ENCODE results near the gene SELENOW. TPM values are rescaled to one million over a fixed set of nuclear protein-coding genes. Genes with fewer than 3 reads are reported as not detected.
"Not testable (repeated sequence)": the region's sequence is repeated elsewhere in the genome, so short reads cannot be mapped to it uniquely, and the experiment has no call there.

SELENOW gene
- 100 to 1,000 TPM in 3 of 6 donors, 10 to 100 TPM in 3; 68.2 to 131 (median 102) TPM for polyA plus RNA-seq (ENCODE audit: low read depth in 6 of 6)

DNA sequence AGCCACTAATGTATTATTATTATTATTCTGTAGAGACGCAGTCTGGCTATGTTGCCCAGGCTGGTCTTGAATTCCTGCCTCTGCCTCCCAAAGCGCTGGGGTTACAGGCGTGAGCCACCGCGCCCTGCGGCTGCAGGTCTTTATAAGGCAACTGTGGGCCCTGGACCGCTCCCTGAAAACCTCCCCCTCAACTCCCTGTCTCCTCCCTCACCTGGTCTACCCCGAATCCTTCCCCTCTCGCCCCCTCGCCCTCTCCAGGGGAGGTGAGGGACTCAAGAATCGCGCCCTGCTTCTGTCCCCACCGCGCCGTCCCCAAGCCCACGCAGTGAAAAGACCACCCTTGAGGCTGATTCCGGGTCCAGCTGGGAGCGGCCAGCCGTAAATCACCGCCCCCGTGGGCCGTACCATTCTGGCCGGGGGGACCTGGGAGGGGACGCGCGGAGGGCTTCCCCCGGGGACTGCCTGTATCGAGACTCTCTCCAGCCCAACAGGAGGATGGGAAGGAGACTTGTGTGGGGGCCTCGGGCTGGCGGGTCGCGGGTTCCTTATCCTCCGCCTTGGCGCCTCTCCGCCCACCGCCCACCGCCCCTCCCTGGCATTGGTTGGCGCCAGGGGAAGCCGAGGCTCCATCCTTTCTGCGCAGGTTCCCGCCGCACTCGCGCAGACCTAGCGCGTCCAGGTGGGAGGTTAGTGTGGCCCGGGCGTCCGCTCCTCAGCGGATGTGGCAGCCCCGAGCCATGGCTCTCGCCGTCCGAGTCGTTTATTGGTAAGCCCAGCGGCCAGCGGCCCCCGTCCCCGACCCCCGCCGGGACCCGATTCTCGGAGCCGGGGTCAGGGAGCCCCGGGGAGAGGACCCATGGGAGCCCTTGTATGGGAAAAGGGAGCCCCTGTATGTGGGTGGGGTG is at the start of gene SELENOW:
Gene SELENOW (plus strand): TSS at position 655 of the 905 bp plus-strand sequence. CDS start 83 bp downstream, at position 738.
- peak within 1 kb of the TSS; percentile 89 to 97 (median 94) for H3K27ac Mint-ChIP-seq
- DNase-seq: peak; percentile 75
- no peaks in the 10 kb centered on the region for H3K9me3 Mint-ChIP-seq
- peaks cover 14 to 36% (median 27%) of the 10 kb centered on the region in 3 donors for H3K4me1 Mint-ChIP-seq
- ATAC-seq (ENCODE audit: low read depth in 2 of 2): peak; percentile 89 to 90
- H3K36me3 Mint-ChIP-seq: peaks cover 0 to 6% of the 10 kb centered on the region in 2 donors
- H3K4me3 Mint-ChIP-seq: peak within 1 kb of the TSS; percentile 88 to 96 (median 93)
- no peaks in the 10 kb centered on the region for H3K27me3 Mint-ChIP-seq

DNA sequence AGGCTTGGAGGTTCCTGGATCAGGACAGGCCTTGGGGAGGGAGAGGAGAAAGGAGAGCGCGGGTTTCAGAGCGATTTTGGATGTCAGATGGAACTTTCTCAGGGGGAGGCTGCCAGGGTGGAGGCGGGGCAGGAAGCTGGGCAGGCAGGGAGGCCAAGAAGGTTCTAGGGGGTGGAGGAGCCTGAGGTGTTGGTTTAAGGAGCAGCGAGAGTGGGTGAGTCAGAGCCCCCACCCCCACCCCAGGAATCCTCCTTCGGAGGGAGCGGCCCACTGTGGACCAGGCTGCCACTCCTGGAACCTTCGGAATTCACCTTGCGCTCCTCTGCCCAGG is 49.1 kb upstream of the SELENOW start:
- Mint-ChIP-seq H3K9me3 (peaks cover 0 to 7% (median 2%) of the 10 kb centered on the region in 7 donors), H3K27ac (peak overlapping the region in 1 of 6 donors; percentile 6), H3K4me3 (peak overlapping the region in 5 of 8 donors; percentile 12 to 82 (median 55)), H3K4me1 (peaks cover 16 to 24% (median 22%) of the 10 kb centered on the region in 3 donors), H3K27me3 (peaks cover 27 to 66% (median 47%) of the 10 kb centered on the region in 3 donors), H3K36me3 (no peaks in the 10 kb centered on the region)
- ATAC-seq (ENCODE audit: low read depth in 2 of 2): peak; percentile 25 to 30
- DNase-seq: no peak

DNA sequence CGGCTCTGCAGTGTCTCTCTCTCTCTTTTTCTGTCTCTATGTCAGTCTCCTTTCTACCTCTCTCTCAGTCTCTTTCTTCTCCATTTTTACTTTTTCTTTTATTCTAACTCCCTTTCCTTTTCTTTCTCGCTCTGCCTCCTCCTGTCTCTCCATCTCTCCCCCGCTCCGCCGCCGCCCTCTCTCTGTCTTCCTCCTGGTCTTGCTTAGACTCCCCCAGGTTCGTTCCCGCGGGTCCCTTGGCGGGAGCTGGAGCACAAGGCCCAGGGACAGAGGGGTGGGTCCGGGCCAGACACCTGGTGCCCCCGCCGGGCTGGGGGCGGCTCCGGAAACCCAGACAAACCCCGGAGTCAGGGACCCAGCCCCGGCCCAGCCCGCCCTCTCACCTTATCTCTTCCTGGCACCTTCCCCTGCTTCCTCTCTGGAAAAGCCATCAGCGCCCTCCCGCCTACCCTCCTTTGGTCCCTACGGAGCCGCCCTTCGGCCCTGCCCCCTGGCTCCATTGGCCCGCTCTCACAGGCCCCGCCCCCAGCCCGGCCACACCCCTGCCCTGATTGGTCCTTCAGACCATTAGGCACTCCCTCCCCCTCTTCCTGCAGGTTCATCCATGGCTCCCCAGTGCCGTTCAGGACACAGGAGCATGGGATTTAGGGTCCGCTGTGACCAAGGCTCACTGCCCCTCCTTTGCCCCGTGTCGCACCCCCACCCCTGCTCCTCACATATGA is 48.5 kb upstream of the SELENOW start:
- peaks cover 0 to 7% (median 2%) of the 10 kb centered on the region in 7 donors for H3K9me3 Mint-ChIP-seq
- peak overlapping the region in 1 of 6 donors; percentile 6 for H3K27ac Mint-ChIP-seq
- peaks cover 27 to 61% (median 47%) of the 10 kb centered on the region in 3 donors for H3K27me3 Mint-ChIP-seq
- no peaks in the 10 kb centered on the region for H3K36me3 Mint-ChIP-seq
- H3K4me1 Mint-ChIP-seq: peaks cover 16 to 24% (median 22%) of the 10 kb centered on the region in 3 donors
- DNase-seq (no peak), ATAC-seq (ENCODE audit: low read depth in 2 of 2) (peak; percentile 25 to 43)
- peak overlapping the region in 6 of 8 donors; percentile 29 to 82 (median 52) for H3K4me3 Mint-ChIP-seq

DNA sequence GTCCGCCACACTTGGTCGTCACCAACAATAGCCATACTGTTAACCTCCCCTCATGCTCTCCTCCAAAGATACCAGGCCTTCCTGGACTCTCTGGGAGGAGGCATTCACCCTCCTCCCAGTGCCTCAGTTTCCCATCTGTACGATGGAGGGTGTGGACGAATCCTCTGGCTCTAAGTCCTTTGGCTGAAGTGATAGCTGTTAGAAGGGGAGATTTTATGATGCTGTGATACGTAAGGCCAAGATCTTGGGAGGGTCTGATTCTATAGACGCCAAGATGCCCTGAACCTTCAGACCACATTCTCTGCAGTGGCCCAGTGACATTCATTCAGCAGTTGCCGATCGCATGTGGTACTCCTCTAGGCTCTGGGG is 48.0 kb upstream of the SELENOW start:
- Mint-ChIP-seq H3K4me1 (peaks cover 16 to 24% (median 22%) of the 10 kb centered on the region in 3 donors), H3K27ac (no peak overlapping the region), H3K9me3 (peaks cover 0 to 7% (median 2%) of the 10 kb centered on the region in 7 donors), H3K4me3 (peak overlapping the region in 6 of 8 donors; percentile 7 to 67 (median 42)), H3K36me3 (no peaks in the 10 kb centered on the region), H3K27me3 (peaks cover 27 to 58% (median 47%) of the 10 kb centered on the region in 3 donors)
- ATAC-seq (ENCODE audit: low read depth in 2 of 2) (no peak), DNase-seq (no peak)

DNA sequence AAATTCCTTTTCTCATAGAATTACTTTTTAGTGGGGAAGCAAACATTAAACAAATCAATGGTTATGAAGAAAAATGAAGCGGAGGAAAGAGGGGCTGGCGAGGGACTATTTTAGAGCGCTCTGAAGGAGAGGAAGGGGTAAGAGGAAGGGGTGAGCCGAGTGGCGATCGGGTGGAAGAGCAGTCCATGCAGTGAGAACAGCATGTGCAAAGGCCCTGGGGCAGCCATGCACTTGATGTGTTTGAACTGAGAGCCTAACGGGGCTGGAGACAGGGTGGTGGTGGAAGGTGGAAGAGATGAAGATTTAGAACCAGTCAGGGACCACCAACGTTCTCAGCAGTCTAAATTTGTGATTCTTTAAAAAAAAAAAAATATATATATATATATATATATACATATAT is 47.6 kb upstream of the SELENOW start:
- Mint-ChIP-seq H3K36me3 (no peaks in the 10 kb centered on the region), H3K4me1 (peaks cover 16 to 24% (median 22%) of the 10 kb centered on the region in 3 donors), H3K9me3 (peaks cover 0 to 7% (median 2%) of the 10 kb centered on the region in 7 donors), H3K27ac (no peak overlapping the region), H3K4me3 (peak overlapping the region in 1 of 8 donors; percentile 41), H3K27me3 (peaks cover 27 to 58% (median 47%) of the 10 kb centered on the region in 3 donors)
- no peak for DNase-seq
- no peak for ATAC-seq (ENCODE audit: low read depth in 2 of 2)

DNA sequence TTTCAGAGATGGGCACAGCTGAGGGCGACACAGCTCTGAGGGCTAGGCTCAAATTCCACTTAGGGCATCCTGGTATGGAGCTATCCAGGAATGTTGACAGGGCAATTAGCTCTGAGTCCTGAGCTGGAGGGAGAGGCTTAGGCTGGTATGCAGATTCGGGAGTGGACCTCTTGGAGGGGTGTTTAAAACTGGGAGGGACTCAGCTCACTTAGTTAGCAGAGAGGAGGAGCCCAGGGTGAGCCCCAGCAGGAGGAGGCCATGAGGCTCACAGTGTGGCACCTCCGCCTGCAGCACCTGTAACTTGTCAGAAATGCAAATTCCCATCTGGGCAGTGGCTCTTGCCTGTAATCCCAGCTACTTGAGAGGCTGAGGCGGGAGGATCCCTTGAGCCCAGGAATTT is 43.4 kb upstream of the SELENOW start:
- peak overlapping the region in 1 of 6 donors; percentile 37 for H3K27ac Mint-ChIP-seq
- no peak for DNase-seq
- no peaks in the 10 kb centered on the region for H3K36me3 Mint-ChIP-seq
- peaks cover 8 to 22% (median 15%) of the 10 kb centered on the region in 3 donors for H3K27me3 Mint-ChIP-seq
- H3K4me1 Mint-ChIP-seq: peaks cover 3 to 10% (median 4%) of the 10 kb centered on the region in 3 donors
- peaks cover 0 to 7% (median 2%) of the 10 kb centered on the region in 7 donors for H3K9me3 Mint-ChIP-seq
- ATAC-seq (ENCODE audit: low read depth in 2 of 2): no peak
- no peak overlapping the region for H3K4me3 Mint-ChIP-seq

DNA sequence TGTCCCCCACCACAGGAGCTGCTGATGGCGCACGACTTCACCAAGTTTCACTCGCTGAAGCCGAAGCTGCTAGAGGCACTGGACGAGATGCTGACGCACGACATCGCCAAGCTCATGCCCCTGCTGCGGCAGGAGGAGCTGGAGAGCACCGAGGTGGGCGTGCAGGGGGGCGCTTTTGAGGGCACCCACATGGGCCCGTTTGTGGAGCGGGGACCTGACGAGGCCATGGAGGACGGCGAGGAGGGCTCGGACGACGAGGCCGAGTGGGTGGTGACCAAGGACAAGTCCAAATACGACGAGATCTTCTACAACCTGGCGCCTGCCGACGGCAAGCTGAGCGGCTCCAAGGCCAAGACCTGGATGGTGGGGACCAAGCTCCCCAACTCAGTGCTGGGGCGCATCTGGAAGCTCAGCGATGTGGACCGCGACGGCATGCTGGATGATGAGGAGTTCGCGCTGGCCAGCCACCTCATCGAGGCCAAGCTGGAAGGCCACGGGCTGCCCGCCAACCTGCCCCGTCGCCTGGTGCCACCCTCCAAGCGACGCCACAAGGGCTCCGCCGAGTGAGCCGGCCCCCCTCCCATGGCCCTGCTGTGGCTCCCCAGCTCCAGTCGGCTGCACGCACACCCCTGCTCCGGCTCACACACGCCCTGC is 37.5 kb upstream of the SELENOW start:
- DNase-seq (no peak), ATAC-seq (ENCODE audit: low read depth in 2 of 2) (no peak)
- H3K4me3 Mint-ChIP-seq: no peak overlapping the region
- H3K27me3 Mint-ChIP-seq: no peaks in the 10 kb centered on the region
- H3K9me3 Mint-ChIP-seq: peaks cover 0 to 7% (median 0%) of the 10 kb centered on the region in 7 donors
- H3K4me1 Mint-ChIP-seq: peaks cover 14 to 36% (median 31%) of the 10 kb centered on the region in 3 donors
- peaks cover 0 to 5% of the 10 kb centered on the region in 2 donors for H3K36me3 Mint-ChIP-seq
- H3K27ac Mint-ChIP-seq: peak overlapping the region in 1 of 6 donors; percentile 34

DNA sequence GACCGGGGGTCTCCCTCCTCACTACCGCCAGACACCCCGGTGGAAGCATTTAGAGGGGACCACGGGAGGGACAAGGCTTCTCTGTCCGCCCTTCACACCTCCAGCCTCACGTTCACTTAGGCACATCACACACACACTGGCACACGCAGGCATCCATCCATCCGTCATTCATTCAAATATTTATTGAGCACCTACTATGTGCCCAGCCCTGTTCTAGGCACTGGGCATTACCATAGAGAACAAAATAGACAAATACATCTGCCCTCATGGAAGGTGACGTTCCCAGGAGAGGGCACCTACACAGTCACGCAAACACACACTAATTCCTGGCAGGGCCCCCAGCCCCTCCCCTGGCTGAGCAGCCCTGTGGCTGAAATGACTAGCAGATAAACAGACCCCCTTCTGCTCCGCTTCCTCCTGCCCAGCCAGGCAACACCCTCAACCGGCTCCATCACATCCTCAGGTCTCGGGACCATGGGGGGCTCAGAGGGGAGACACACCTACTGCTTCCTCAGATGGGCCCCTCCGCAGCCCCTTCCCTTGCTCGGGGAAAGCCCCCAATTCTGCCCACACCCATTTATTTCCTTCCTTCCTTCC is 36.9 kb upstream of the SELENOW start:
- H3K27ac Mint-ChIP-seq: peak overlapping the region in 3 of 6 donors; percentile 42 to 92 (median 85)

DNA sequence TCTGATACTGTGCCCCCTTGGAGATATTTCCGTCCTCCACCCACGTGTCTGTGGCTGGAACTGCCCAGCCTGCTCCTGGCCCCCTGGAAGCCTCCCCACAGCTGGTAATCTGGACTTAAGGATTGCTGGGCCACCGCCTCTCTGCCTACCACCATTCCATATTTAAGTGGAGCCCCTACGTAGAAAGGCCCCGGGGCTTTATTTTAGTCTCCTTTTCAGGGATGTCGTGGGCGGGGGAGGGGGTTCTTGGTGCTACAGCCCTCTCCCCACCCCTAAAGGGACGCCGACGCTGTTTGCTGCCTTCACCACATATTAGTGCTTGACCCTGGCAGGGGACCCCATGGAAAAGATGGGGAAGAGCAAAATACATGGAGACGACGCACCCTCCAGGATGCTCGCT is 35.9 kb upstream of the SELENOW start:
- peak overlapping the region in 2 of 6 donors; percentile 18 to 70 for H3K27ac Mint-ChIP-seq
- no peak for DNase-seq
- H3K27me3 Mint-ChIP-seq: no peaks in the 10 kb centered on the region
- peaks cover 0 to 5% (median 0%) of the 10 kb centered on the region in 7 donors for H3K9me3 Mint-ChIP-seq
- ATAC-seq (ENCODE audit: low read depth in 2 of 2): no peak
- peaks cover 0 to 5% of the 10 kb centered on the region in 2 donors for H3K36me3 Mint-ChIP-seq
- peak overlapping the region in 7 of 8 donors; percentile 25 to 84 (median 76) for H3K4me3 Mint-ChIP-seq
- peaks cover 18 to 47% (median 31%) of the 10 kb centered on the region in 3 donors for H3K4me1 Mint-ChIP-seq

More for the DNA sequence above, 36.9 kb upstream of the SELENOW start:
- Mint-ChIP-seq H3K36me3 (peaks cover 0 to 5% of the 10 kb centered on the region in 2 donors), H3K4me1 (peaks cover 14 to 43% (median 31%) of the 10 kb centered on the region in 3 donors), H3K27me3 (no peaks in the 10 kb centered on the region), H3K4me3 (peak overlapping the region; percentile 5 to 80 (median 67)), H3K9me3 (peaks cover 0 to 7% (median 0%) of the 10 kb centered on the region in 7 donors)
- ATAC-seq (ENCODE audit: low read depth in 2 of 2): no peak
- DNase-seq: no peak

DNA sequence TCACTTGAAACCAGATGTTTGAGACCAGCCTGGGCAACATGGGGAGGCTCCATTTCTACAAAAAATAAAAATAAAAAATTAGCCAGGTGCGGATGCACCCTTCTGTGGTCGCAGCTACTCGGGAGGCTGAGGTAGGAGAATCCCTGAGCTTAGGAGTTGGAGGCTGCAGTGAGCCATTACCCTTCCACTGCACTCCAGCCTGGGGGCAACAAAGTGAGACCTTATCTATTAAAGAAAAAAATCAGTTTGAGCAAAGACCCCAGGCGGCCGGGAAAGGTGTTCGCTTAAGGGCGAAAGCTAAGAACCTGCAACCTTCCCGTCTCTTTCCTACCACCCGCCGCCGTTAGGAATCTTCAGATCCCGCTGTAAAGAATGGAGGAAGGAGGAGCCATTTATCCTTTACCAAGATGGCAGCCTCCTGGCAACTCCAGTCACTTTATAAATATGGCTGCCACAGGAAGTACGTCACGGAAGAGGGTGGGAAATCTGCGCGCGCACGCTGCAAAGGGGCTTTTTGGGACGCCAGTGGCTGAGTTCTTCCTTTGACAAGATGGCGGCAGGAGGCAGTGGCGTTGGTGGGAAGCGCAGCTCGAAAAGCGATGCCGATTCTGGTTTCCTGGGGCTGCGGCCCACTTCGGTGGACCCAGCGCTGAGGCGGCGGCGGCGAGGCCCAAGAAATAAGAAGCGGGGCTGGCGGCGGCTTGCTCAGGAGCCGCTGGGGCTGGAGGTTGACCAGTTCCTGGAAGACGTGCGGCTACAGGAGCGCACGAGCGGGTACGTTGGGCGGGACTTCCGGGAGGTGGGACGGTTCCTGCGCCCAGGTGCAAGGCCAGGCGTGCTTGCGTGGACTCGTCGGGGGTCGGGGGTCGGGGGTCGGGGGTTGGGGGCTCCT is 33.2 kb upstream of the SELENOW start, which contains the start of gene NOP53:
Gene NOP53 (plus strand): TSS at position 537 of the 892 bp plus-strand sequence. CDS start 14 bp downstream, at position 551.
- H3K27me3 Mint-ChIP-seq: no peaks in the 10 kb centered on the region
- peak; percentile 96 for DNase-seq
- peaks cover 0 to 5% (median 0%) of the 10 kb centered on the region in 7 donors for H3K9me3 Mint-ChIP-seq
- ATAC-seq (ENCODE audit: low read depth in 2 of 2): peak; percentile 81 to 84
- H3K36me3 Mint-ChIP-seq: peaks cover 5 to 19% of the 10 kb centered on the region in 2 donors
- peak within 1 kb of the TSS; percentile 99 to 100 (median 100) for H3K27ac Mint-ChIP-seq
- peaks cover 29 to 58% (median 47%) of the 10 kb centered on the region in 3 donors for H3K4me1 Mint-ChIP-seq
- H3K4me3 Mint-ChIP-seq: peak within 1 kb of the TSS; percentile 95 to 100 (median 100)

DNA sequence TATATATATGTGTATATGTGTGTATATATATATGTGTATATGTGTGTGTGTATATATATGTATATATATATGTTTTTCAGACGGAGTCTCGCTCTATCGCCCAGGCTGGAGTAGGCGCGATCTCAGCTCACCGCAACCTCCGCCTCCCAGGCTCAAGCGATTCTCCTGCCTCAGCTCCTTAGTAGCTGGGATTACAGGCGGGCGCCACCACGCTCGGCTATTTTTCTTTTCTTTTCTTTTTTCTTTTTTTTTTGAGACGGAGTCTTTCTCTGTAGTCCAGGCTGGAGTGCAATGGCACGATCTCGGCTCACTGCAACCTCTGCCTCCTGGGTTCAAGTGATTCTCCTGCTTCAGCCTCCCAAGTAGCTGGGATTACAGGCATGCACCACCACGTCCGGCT is 32.4 kb upstream of the SELENOW start:
- not testable (repeated sequence) for ATAC-seq (ENCODE audit: low read depth in 2 of 2); DNase-seq; H3K27me3 Mint-ChIP-seq; H3K9me3 Mint-ChIP-seq
- H3K36me3 Mint-ChIP-seq: peaks cover 5 to 19% of the 10 kb centered on the region in 2 donors
- H3K4me1 Mint-ChIP-seq: peaks cover 33 to 58% (median 47%) of the 10 kb centered on the region in 3 donors
- H3K27ac Mint-ChIP-seq: peak overlapping the region; percentile 99 to 100 (median 100)
- H3K4me3 Mint-ChIP-seq: peak overlapping the region; percentile 95 to 100 (median 100)
